ENCODE data around the gene MAGEC1. TPM values are rescaled to one million over a fixed set of nuclear protein-coding genes. Genes with fewer than 3 reads are reported as not detected.

MAGEC1 gene
- total and polyA plus RNA-seq, 10 of the 15 experiments (the other 5 are each of a cell fraction or from before 2014, with no cell fraction given): 0.05 to 0.41 TPM; not detected in 8

- TF ChIP-seq ATF3 (IDR thresholded peaks at IDR 0.05; ENCODE audit: borderline replicate concordance, extremely low read depth, low read depth, low read length) (no peak), TCF3 (IDR thresholded peaks at IDR 0.05; ENCODE audit: borderline replicate concordance, insufficient read depth, low read depth, low read length) (no peak), SUPT20H (IDR thresholded peaks at IDR 0.05; ENCODE audit: borderline replicate concordance, control insufficient read depth, low read depth, low read length) (no peak), IKZF2 (IDR thresholded peaks at IDR 0.05) (no peak), HCFC1 (IDR thresholded peaks at IDR 0.05; ENCODE audit: low read length) (no peak), SIN3A (IDR thresholded peaks at IDR 0.05; ENCODE audit: low read depth, low read length) (no peak), CHD2 (IDR thresholded peaks at IDR 0.05; ENCODE audit: borderline replicate concordance, low read depth, low read length) (no peak), POU2F2 (IDR thresholded peaks at IDR 0.05; ENCODE audit: borderline replicate concordance, low read depth, low read length) (no peak), YBX1 (IDR thresholded peaks at IDR 0.05) (no peak), ZZZ3 (IDR thresholded peaks at IDR 0.05; ENCODE audit: control insufficient read depth, insufficient read length, low read depth) (no peak)
These were observed 30.5 kb downstream of the MAGEC1 start (continued) for GRCh38 chrX:141934059-141934641.

GRCh38 chrX:141935645-141936044, 32.0 kb downstream of the MAGEC1 start:
- ATAC-seq (no peak), DNase-seq (ENCODE audit: low read depth, low spot score) (no peak), FAIRE-seq (no peak)
- CTCF ChIA-PET: interaction anchor here (0.7 kb wide), 1 partner anchor 1168 kb away, joined by 3 read pairs; no protein-coding TSS in a partner anchor
- Histone ChIP-seq H2AFZ (ENCODE audit: control insufficient read depth, low read depth, low read length) (no peak overlapping the region), H3K9me3 (replicated peaks; ENCODE audit: control insufficient read depth, insufficient read depth, low read length) (no peaks in the 10 kb centered on the region), H4K20me1 (ENCODE audit: control insufficient read depth, insufficient read depth) (no peaks in the 10 kb centered on the region), H3K79me2 (ENCODE audit: control insufficient read depth, insufficient read depth, low read length) (no peaks in the 10 kb centered on the region), H3K4me1 (ENCODE audit: control insufficient read depth, insufficient read depth, low read length) (no peaks in the 10 kb centered on the region), H3K9ac (ENCODE audit: control insufficient read depth, insufficient read depth, low read length) (no peak overlapping the region), H3K27me3 (replicated peaks in 1 of 2; ENCODE audit: control insufficient read depth in 2 of 2, insufficient read depth in 2 of 2, low read length in 1 of 2) (no peaks in the 10 kb centered on the region), H3K4me2 (ENCODE audit: control insufficient read depth, insufficient read depth) (no peak overlapping the region), H3K36me3 (ENCODE audit: control insufficient read depth in 2 of 2, insufficient read depth in 2 of 2, low read length in 1 of 2) (no peaks in the 10 kb centered on the region), H3K4me3 (no peak overlapping the region), H3K27ac (ENCODE audit: control insufficient read depth, insufficient read depth) (no peak overlapping the region)
- intact Hi-C loops (cut with micrococcal nuclease; ENCODE audit: unreplicated experiment) (no loop called here), in situ Hi-C loops (cut with MboI) (no loop called here)
- WGBS (ENCODE audit: insufficient coverage, insufficient replicate concordance, low lambda C conversion rate, missing lambda C conversion rate): 24% methylated on average over 2 of the region's 2 CpGs
- RAD21 ChIA-PET (ENCODE audit: unreplicated experiment): no interaction called here
- SMC1A ChIA-PET (ENCODE audit: uncharacterized antibody, unreplicated experiment): no interaction called here
- BruUV-seq (replicated peaks): no TSS peak
- POLR2A ChIA-PET: no interaction called here
- TF ChIP-seq MEF2A (IDR thresholded peaks at IDR 0.05; ENCODE audit: insufficient read depth, low read depth, low read length) (no peak), NFIC (IDR thresholded peaks at IDR 0.05; ENCODE audit: low read depth, low read length) (no peak)
